KG1 (cell line): Measurements from ENCODE around the gene LMNA.
"Not testable (repeated sequence)": the region's sequence is repeated elsewhere in the genome, so short reads cannot be mapped to it uniquely, and the experiment has no call there.

Experiments
- DNase-seq: peaks from one replicate; lab custom pipeline; 2025; lab: John Stamatoyannopoulos, UW

LMNA gene

DNA sequence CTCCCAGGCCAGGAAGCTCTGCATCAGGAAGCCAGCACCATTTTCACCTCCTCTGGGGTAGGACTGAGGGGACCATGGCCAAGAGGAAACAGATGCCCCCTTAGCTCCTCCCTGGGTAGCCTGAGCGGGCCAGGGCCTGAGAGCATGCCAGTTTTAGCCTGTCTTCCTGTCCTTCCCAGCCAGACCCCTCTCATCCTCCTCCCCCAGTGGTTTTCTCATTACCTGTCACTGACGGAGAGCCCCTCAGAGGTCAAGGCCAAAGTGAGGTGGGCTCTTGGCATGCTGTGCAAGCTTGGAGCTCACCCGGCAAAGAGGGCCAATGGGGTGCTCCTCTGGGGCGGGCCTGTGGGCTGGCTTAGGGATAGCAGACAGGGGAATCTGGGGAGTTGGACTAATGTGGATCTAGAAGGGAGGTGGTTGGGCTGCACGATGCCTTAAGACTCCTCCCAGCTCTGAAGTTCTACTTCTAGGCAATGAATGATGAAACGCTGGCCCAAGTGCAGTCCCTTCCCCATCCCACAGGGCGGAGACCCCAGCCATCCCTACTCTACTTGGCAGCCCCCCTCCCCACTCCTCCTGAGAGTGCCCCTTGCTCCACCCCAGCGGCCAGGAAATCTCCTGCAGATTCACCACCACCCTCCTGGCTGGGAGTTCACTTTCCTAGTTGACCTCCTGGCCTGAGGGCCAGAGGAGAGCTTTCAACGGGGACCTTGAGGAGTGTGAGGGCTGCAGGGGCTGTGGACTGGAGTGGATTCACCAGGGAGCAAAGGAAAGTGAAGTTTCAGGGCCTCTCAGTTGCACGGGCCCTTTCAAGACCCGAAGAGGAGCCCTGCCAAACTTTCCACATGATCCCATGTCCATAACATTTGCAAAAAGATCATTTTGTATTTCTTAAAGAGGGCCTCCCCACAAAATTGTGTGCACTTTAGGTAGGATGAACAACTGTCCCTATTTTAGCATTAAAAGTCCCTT, 9.4 kb upstream of the LMNA start:
- no peak for DNase-seq

DNA sequence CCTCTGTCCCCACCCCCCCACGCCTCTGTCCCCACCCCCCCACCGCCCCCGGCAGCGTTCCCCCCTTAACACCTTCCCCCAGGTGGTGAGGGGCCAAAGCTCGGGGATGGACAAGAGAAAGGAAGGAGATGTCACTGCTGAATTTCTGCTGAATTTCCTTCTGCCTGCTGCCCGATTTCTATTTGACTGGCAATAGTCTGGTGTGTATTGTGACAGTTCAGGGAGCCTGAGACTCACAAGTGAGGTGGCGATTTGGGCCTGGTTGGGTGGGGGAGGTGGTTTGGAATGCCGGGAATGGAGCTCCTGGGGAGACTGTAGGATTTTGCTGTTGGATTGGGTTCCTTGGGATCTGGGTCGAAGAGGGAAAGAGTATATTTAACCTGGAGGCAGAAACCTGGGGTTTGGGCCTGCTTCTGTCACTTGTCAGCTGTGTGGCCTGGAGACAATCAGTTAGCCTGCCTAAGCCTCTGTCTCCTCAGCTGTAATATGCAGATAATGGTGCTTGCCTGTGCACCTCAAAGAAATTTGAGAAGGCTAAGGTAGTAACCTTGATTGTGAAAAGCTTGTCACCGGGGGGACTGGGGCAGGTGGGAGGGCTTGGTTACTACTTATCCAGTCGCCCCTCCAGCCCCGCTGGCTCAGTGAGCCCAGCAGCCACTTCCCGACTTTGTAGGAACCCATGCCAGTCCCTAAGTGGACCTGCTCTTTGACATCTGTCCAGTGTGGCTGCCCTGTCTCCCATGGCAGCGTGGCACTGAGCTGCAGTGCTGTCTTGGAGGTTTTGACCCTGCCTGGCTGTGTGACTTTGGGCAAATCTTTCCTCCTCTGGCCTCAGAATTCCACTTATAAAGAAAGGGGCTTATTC, 7.7 kb upstream of the LMNA start:
- no peak for DNase-seq

DNA sequence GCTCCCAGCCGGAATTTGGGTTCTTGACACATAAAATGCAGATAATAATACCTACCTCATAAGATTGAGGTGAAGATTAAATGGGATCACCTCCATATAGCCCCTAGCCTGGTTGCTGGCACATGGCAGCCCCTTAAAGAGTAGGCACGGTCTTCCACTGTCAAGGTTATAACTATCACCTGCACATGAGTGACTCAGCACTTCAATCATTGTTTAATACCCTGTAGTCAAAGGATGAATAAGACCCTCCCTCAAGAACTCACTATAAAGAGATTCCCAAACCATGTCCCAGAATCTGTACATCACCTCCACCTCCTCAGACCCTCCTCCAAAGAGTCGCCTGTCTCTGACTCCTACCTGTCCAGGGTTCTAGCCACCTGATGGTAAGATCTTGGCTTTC, 6.5 kb upstream of the LMNA start:
- DNase-seq, result no peak

DNA sequence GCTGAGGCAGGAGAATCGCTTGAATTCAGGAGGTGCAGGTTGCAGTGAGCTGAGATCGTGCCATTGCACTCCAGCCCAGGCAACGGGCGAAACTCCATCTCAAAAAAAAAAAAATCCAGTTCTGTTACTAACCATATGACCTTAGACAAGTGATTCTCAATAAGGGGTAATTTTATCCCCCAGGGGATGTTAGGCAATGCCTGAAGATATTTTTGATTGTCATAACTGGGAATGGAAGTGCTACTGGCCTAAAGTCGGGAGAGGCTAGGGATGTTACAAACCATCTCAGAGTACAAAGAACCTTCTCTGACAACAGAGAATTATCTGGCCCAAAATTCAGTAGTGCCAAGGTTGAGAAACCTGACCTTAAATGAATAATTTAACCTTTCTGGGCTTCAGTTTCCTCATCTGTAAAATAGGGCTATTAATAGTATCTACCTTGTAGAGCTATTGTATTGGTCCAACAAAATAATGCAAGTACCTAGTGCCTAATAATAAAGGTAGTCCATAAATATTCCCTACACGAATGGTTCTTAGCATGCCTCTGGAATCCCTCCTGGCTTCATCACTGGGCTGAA, 5.8 kb upstream of the LMNA start:
- DNase-seq, result no peak

DNA sequence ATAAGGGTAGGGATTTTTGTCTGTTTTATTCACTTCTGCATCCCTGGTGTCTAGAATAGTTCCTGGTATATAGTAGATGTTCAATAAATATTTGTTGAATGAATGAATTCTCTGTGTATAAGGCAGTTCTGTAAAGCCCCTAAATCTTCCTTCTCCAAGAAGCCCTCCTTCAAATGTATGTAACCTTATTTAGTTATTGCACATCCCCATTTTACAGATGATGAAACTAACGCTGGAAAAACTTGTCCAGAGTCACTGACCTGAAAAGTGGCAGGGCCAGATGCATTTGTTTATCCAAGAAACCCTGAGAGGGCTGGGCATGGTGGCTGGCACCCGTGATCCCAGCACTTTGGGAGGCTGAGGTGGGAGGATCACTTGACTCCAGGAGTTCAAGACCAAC, 4.3 kb upstream of the LMNA start:
- DNase-seq, result no peak

DNA sequence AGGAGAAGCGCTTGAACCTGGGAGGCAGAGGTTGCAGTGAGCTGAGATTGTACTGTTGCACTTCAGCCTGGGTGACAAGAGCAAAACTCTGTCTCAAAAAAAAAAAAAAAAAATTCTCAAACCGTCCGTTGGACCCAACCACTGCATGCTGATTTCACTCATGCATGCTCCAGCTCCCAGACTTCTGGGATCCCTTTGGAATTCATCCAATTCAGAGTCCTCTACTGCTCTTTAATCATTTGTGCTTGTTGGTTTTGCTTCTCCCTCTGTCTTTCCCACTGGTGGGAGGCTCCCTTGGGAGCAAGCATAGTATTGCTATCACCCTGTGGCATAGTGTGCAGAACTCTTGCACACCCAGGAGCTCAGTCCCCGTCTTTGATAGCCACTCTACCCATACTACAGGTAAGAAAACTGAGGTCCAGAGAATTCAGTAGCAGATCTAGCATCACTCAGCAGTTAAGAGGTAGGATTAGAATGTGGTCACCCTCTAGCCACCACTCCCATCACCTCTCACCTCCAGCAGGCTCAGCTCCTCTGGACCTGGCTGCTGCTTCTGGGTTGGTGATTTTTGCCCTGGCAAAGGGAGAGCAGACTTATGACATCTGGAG, 3.1 kb upstream of the LMNA start:
- DNase-seq, result no peak

DNA sequence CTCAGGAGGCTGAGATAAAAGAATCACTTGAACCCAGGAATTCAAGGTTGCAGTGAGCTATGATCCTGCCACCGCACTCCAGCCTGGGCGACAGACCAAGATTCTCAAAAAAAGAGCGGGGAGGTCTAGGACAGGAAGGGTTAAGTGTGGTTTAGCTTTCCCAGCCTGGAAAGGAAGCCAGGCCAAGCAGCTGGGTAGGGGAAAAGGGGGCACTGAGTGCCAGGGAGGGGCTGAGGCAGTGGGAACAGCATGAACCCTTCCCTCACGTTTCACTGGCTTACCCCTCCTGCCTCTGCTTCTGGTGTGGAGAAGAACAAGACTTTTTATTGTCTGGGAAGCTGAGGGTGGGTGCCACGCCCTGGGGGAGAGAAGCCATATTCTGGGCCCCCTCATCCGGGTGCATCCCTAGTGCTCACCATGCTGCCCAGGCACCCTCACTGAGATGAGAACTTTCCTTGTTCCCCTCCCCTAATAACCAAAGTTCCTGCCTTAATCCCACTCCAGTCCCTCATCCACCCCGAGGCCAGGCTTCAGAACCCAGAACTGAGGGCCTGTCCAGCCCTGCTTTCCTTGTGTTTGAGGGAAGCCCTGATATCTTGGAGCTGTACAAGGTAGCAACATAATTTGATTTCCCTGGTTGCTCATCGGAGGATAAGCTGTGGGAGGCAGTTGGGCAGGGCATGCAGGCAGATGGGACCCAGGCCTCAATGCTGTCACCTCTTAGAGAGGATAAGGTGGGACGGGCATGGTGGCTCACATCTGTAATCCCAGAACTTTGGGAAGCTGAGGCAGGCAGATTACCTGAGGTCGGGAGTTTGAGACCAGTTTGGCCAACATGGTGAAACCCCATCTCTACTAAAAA, 2.0 kb upstream of the LMNA start:
- DNase-seq, result no peak

DNA sequence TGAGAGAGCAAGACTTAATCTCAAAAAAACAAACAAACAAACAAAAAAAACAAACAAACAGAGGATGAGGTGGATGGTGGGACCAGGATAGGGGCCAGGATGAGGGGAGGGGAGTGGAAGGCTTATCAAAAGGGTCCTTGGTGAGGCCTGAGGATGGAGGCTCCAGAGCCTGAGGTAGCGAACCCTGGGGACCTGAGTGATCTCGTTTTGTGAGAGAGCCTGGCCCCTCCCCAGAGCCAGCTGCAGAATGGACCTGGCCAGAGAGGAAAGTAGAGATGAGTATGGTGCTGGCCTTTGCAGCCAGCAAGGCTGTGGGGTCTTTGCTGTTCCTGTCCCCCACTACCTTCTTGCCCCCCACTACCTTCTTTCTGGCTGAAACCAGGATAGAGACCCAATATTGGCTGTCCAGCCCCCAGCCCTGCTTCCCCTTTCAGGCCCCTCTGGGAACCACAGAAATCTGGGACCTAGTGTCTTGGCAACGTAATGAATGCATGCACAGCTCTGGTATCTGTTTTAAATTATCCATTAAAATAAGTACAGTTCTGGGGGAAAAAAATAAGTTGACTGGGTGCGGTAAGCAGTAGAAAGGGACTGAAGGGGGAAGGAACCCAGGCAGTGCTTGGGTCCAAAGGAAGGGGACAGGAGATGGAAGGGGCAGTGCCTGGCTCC, 1.1 kb upstream of the LMNA start:
- no peak for DNase-seq

DNA sequence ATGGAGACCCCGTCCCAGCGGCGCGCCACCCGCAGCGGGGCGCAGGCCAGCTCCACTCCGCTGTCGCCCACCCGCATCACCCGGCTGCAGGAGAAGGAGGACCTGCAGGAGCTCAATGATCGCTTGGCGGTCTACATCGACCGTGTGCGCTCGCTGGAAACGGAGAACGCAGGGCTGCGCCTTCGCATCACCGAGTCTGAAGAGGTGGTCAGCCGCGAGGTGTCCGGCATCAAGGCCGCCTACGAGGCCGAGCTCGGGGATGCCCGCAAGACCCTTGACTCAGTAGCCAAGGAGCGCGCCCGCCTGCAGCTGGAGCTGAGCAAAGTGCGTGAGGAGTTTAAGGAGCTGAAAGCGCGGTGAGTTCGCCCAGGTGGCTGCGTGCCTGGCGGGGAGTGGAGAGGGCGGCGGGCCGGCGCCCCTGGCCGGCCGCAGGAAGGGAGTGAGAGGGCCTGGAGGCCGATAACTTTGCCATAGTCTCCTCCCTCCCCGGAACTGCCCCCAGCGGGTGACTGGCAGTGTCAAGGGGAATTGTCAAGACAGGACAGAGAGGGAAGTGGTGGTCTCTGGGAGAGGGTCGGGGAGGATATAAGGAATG, 505 bp downstream of the LMNA start:
- DNase-seq, result no peak

DNA sequence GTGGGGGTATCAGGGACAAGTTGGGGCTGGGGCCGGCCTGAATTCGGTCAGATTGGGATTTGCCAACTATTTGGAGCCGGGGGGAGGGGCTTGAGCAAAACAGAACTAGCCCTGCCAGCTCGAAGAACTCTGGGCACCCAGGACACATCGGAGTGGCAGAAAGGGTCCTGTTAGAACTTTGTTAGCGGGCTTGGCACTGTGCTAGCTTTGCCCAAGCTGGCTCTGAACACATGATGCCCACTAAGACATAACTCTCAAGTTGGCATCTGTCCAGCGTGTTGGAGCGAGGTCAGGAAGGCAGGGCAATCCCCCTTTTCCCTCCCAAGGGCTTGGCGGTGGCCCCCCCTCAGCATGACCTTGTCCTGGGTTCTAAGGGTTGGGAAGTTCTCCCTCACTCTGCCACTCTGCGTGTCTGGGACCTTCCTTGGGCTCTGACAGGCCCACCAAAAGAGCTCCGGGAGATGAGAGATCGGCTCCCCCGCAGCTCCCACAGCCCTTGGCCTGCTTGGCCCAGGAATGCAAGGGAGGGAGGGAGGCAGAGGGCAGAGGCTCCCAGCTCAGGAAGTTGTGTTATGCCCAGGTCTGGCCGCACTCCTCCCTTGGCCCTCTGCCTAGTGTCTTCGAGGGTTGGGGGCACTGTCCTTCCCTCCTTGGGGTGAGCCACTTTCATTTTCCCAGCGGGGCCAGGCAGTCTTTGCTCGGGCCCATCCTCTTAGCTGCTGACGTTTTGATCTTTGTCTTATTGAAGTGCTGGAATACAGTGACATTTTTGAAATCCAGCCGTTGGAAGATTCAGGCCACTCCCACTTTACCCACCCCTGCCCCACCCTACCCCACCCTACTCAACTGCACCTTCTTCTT, 1.2 kb downstream of the LMNA start:
- DNase-seq, result no peak

DNA sequence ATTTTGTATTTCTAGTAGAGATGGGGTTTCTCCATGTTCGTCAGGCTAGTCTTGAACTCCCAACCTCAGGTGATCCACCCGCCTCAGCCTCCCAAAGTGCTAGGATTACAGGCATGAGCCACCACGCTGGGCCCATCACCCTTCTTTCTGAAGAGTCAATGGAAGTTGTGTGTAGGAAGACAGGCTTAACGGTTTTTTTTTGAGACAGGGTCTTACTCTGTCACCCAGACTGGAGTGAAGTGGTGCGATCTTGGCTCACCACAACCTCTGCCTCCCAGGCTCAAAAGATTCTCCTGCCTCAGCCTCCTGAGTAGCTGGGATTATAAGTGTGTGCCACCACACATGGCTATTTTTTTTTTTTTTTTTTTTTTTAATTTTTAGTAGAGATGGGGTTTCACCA, 2.2 kb downstream of the LMNA start:
- not testable (repeated sequence) for DNase-seq

DNA sequence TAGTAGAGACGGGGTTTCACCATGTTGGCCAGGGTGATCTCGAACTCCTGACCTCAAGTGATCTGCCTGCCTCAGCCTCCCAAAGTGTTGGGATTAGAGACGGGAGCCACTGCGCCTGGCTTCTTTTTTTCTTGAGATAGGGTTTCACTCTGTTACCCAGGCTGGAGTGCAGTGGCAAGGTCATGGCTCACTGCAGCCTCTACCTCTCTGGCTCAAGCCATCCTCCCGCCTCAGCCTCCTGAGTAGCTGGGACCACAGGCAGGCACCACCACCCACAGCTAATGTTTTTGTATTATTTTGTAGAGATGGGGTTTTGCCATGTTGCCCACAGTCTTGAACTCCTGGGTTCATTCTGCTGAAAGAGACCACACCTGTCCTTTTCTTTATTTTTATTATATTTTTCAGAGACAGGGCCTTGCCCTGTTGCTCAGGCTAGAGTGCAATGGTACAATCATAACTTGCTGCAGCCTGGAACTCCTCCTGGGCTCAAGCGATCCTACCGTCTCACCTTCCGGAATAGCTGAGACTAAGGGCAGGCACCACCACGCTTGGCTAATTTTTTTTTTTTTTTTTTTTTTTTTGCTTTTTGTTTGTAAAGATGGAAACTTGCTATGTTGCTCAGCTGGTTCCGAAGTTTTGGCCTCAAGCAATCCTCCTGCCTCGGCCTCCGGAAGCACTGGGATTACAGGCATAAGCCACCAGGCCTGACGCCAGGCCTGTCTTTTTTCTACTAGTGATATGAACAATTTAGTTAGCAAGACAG, 3.1 kb downstream of the LMNA start:
- no peak for DNase-seq

DNA sequence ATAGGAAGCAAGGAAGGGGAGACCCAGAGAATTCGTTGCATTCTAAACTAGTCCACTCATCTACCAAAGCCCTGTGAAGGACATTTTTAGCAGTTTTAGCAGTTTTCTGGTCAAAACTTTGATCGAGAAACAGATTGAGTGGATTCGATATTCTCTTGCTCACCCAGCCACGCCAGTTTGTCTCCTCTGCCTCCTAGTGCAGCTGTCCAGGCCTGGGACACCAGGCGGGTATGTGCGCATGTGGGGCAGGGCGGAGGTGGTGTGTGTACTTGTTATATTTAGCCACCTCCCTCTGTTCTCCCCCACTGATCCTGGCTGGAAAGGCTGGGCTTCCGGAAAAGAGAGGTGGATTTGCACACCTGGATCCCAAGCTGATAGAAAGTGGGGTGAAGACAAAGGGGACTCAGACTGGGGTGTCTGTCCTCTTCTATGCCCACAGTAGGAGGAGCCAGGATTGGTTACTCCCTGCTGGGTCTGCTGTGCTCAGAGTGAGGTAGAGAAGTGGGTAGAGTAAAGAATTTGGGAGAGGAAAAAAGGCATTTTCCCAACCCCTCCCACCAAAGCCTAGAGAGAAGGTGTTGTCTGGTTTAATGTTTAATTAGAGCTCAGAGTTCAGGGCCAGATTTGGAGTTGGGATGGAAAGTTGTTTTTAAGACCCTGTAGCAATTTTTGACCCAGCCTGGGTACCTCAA, 3.8 kb downstream of the LMNA start:
- no peak for DNase-seq

DNA sequence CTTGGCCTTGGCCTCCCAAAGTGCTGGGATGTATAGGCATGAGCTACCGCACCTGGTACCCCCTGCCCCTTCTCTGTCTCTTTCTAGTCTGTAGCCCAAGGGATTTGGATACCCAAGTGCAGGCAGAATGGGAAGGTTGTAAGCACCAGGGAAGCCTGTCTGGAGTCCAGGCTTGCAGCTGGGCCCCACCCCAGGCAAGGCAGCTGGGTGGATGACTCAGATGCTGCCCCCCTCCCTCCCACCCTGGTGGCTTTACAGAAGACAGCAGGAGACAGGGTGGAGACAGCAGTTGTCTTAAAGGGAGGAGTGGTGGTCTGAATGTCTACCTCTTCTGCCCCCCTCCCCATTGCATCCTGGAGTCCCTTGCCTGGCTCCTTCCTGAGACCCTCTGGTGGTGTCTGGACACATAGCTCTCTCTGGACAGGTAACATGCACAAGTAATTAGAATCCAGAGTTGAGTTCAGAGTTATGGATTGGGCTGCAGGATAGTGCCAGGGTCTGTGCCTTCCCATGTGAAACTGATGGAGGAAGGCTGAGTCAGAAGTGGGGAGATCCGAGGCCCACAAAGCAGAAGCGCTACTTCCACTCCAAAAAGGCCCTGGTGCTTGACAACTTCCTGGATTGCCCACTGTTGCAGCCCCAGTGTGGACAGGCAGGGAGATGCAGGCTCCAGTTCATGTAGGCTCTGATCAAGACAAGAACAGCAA, 5.1 kb downstream of the LMNA start:
- DNase-seq, result no peak

DNA sequence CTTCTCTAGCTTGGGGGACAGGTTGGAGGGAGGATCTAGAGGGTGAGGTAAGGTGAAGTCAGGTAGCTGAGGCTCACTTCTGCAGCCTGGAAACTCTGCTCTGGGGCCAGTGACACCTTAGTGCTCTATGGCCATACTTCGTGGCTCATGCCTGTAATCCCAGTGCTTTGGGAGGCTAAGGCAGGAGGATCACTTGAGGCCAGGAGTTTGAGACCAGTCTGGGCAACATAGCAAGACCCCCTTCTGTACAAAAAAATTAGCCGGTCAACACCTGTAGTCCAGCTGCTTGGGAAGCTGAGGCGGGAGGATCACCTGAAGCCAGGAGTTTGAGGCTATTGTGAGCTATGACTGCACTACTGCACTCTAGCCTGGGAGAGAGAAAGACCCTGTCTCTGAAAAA, 5.8 kb downstream of the LMNA start:
- no peak for DNase-seq

DNA sequence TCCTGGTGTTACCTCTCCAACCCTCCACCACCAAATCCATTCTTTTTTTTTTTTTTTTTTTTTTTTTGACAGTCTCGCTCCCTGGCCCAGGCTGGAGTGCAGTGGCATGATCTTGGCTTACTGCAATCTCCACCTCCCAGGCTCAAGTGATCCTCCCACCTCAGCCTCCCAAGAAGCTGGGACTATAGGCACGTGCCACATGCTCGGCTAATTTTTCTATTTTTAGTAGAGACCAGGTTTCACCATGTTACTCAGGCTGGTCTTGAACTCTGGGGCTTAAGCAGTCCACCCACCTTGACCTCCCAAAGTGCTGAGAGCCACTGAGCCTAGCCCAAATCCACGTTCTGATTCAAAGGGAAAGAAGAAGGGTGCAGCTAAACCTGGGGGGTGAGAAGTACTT, 6.5 kb downstream of the LMNA start:
- DNase-seq, result not testable (repeated sequence)

DNA sequence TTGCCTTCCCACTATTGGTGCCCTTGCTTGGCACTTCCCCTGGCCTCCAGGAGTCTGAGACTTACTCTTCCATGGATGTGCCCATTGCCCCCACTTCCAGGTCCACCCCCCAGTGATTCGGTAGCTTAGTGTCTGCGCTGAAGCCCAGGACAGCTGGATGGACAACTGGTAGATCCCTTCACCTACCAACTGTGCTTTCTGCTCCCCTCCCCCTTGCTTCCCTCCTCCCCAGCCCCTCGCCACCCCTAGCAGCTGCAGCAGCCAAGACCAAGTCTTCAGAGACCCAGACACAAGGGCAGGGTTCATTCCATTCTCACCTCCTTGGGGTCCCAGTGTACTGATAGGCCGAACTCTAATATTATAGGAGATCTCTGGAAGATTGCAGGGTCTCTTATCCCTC, 6.9 kb downstream of the LMNA start:
- DNase-seq, result no peak
